Activated CD4-positive, alpha-beta T cell treated with anti-CD3 and anti-CD28 coated beads, Interleukin-2, amount 50 U/mL, for 4 hours (primary cell): ENCODE data around the gene NBAS.
"Not testable (repeated sequence)": the region's sequence is repeated elsewhere in the genome, so short reads cannot be mapped to it uniquely, and the experiment has no call there.

Source experiments
- DNase-seq, 2 experiments: peaks; one replicate each; pipeline ENCODE4 v3.0.0-alpha.2; 2020

Gene NBAS

GRCh38 chr2:15520346-15520745, 40.8 kb downstream of the NBAS start:
- DNase-seq: no peak

GRCh38 chr2:15518759-15519158, 42.4 kb downstream of the NBAS start:
- not testable (repeated sequence) for DNase-seq

GRCh38 chr2:15517793-15518192, 43.3 kb downstream of the NBAS start:
- no peak for DNase-seq

GRCh38 chr2:15511686-15512085, 49.4 kb downstream of the NBAS start:
- DNase-seq: no peak

- DNase-seq: no peak
Observed at GRCh38 chr2:15510552-15510951, 50.6 kb downstream of the NBAS start.

GRCh38 chr2:15510131-15510530, 51.0 kb downstream of the NBAS start:
- no peak for DNase-seq

- no peak for DNase-seq
Observed at GRCh38 chr2:15507697-15508096, 53.4 kb downstream of the NBAS start.

- DNase-seq: no peak
Observed at GRCh38 chr2:15507061-15507460, 54.1 kb downstream of the NBAS start.

- no peak for DNase-seq
Observed at GRCh38 chr2:15506229-15506819, 54.8 kb downstream of the NBAS start.

GRCh38 chr2:15504882-15505663, 56.1 kb downstream of the NBAS start:
- no peak for DNase-seq

GRCh38 chr2:15499251-15499650, 61.9 kb downstream of the NBAS start:
- DNase-seq: not testable (repeated sequence)

- DNase-seq: no peak
Observed at GRCh38 chr2:15498554-15498953, 62.6 kb downstream of the NBAS start.

- DNase-seq: no peak
Observed at GRCh38 chr2:15494877-15495276, 66.3 kb downstream of the NBAS start.

GRCh38 chr2:15492773-15493325, 68.3 kb downstream of the NBAS start:
- no peak for DNase-seq

- DNase-seq: no peak
Observed at GRCh38 chr2:15486770-15487169, 74.4 kb downstream of the NBAS start.

- DNase-seq: no peak
Observed at GRCh38 chr2:15485949-15486348, 75.2 kb downstream of the NBAS start.

- DNase-seq: no peak
Observed at GRCh38 chr2:15481000-15481399, 80.1 kb downstream of the NBAS start.

- DNase-seq: no peak
Observed at GRCh38 chr2:15480552-15480951, 80.6 kb downstream of the NBAS start.

GRCh38 chr2:15472876-15473275, 88.3 kb downstream of the NBAS start:
- no peak for DNase-seq

- DNase-seq: no peak
Observed at GRCh38 chr2:15472133-15472532, 89.0 kb downstream of the NBAS start.

GRCh38 chr2:15471606-15472005, 89.5 kb downstream of the NBAS start:
- DNase-seq: no peak

- no peak for DNase-seq
Observed at GRCh38 chr2:15460112-15460620, 101.0 kb downstream of the NBAS start.

GRCh38 chr2:15458277-15458676, 102.9 kb downstream of the NBAS start:
- DNase-seq: no peak

GRCh38 chr2:15457868-15458267, 103.3 kb downstream of the NBAS start:
- no peak for DNase-seq
